ENCODE data around the gene RASGRF1.

GRCh38 chr15:78922527-78922926, 168.1 kb downstream of the RASGRF1 start:
- TF ChIP-seq POLR2A (IDR thresholded peaks at IDR 0.05) (no peak), CTCF (IDR thresholded peaks at IDR 0.05 in 8 of 11, conservative IDR thresholded peaks at IDR 0.05 in 3 of 11) (no peak), POLR2AphosphoS5 (IDR thresholded peaks at IDR 0.05) (peak in 2 of 3 donors; percentile 26 to 48)

Data from spleen (tissue), 7 donors.